IPS-18c (cell line): ENCODE measurements around the gene FAM200C.
A peak's percentile ranks its signal among the peaks of the same experiment; 100 is the strongest.
"Not testable (repeated sequence)": the region's sequence is repeated elsewhere in the genome, so short reads cannot be mapped to it uniquely, and the experiment has no call there.

ENCODE experiments used
- H3K4me3 ChIP-seq: 2 replicates; pipeline ENCODE4 v1.7.0; 2013; ENCODE audit warnings: low read depth, mild to moderate bottlenecking, low read length, moderate library complexity; ENCODE audit not compliant: insufficient read depth
- H3K9me3 ChIP-seq: one replicate; pipeline ENCODE4 v1.6.1; 2013; ENCODE audit warnings: mild to moderate bottlenecking, low read length, moderate library complexity; ENCODE audit not compliant: control insufficient read depth, insufficient read depth

Gene FAM200C

GRCh38 chr5:160399402-160400353 lies at the start of gene FAM200C:
Gene FAM200C, minus strand, starts transcription at chr5:160400054. Its CDS starts 4,564 bp downstream, at chr5:160395490.
- H3K4me3 ChIP-seq: peak within 1 kb of the TSS; percentile 63
- no peaks in the 10 kb centered on the region for H3K9me3 ChIP-seq

- H3K4me3 ChIP-seq: no peak overlapping the region
- no peaks in the 10 kb centered on the region for H3K9me3 ChIP-seq
These were observed 49.6 kb upstream of the FAM200C start for GRCh38 chr5:160449458-160449857.

GRCh38 chr5:160448886-160449285 lies 49.0 kb upstream of the FAM200C start:
- no peak overlapping the region for H3K4me3 ChIP-seq

GRCh38 chr5:160445751-160446150 lies 45.9 kb upstream of the FAM200C start:
- Histone ChIP-seq H3K4me3 (no peak overlapping the region), H3K9me3 (no peaks in the 10 kb centered on the region)

More at GRCh38 chr5:160448886-160449285, 49.0 kb upstream of the FAM200C start:
- H3K9me3 ChIP-seq: no peaks in the 10 kb centered on the region

- no peak overlapping the region for H3K4me3 ChIP-seq
These were observed 45.3 kb upstream of the FAM200C start for GRCh38 chr5:160445132-160445531.

GRCh38 chr5:160444407-160444806 lies 44.6 kb upstream of the FAM200C start:
- Histone ChIP-seq H3K9me3 (no peaks in the 10 kb centered on the region), H3K4me3 (no peak overlapping the region)

More at GRCh38 chr5:160445132-160445531, 45.3 kb upstream of the FAM200C start:
- no peaks in the 10 kb centered on the region for H3K9me3 ChIP-seq

- Histone ChIP-seq H3K4me3 (no peak overlapping the region), H3K9me3 (no peaks in the 10 kb centered on the region)
These were observed 43.1 kb upstream of the FAM200C start for GRCh38 chr5:160442824-160443431.

- no peaks in the 10 kb centered on the region for H3K9me3 ChIP-seq
- no peak overlapping the region for H3K4me3 ChIP-seq
These were observed 41.5 kb upstream of the FAM200C start for GRCh38 chr5:160441311-160441781.

GRCh38 chr5:160439205-160439600 lies 39.3 kb upstream of the FAM200C start:
- Histone ChIP-seq H3K4me3 (peak overlapping the region; percentile 46; the same call in 1 of the 2 replicates), H3K9me3 (no peaks in the 10 kb centered on the region)

GRCh38 chr5:160438316-160439204 lies 38.7 kb upstream of the FAM200C start:
- H3K9me3 ChIP-seq: no peaks in the 10 kb centered on the region
- H3K4me3 ChIP-seq: peak overlapping the region; percentile 46

GRCh38 chr5:160437271-160437670 lies 37.4 kb upstream of the FAM200C start:
- Histone ChIP-seq H3K4me3 (no peak overlapping the region), H3K9me3 (no peaks in the 10 kb centered on the region)

GRCh38 chr5:160436661-160437060 lies 36.8 kb upstream of the FAM200C start:
- not testable (repeated sequence) for H3K4me3 ChIP-seq, H3K9me3 ChIP-seq

GRCh38 chr5:160436017-160436416 lies 36.2 kb upstream of the FAM200C start:
- H3K4me3 ChIP-seq: no peak overlapping the region
- H3K9me3 ChIP-seq: no peaks in the 10 kb centered on the region

GRCh38 chr5:160435532-160435931 lies 35.7 kb upstream of the FAM200C start:
- Histone ChIP-seq H3K4me3 (no peak overlapping the region), H3K9me3 (no peaks in the 10 kb centered on the region)

- H3K4me3 ChIP-seq: no peak overlapping the region
These were observed 34.2 kb upstream of the FAM200C start for GRCh38 chr5:160434022-160434531.

GRCh38 chr5:160432787-160433186 lies 32.9 kb upstream of the FAM200C start:
- Histone ChIP-seq H3K4me3 (no peak overlapping the region), H3K9me3 (no peaks in the 10 kb centered on the region)

More at GRCh38 chr5:160434022-160434531, 34.2 kb upstream of the FAM200C start:
- H3K9me3 ChIP-seq: no peaks in the 10 kb centered on the region

- no peaks in the 10 kb centered on the region for H3K9me3 ChIP-seq
- H3K4me3 ChIP-seq: no peak overlapping the region
These were observed 32.3 kb upstream of the FAM200C start for GRCh38 chr5:160432196-160432595.
